HG03565 (cell line): ENCODE results near the gene PLA2G12B.
"Not testable (repeated sequence)": the region's sequence is repeated elsewhere in the genome, so short reads cannot be mapped to it uniquely, and the experiment has no call there.

Experiments
- ATAC-seq: cut with Tn5 transposase; IDR thresholded peaks from one replicate; pipeline ENCODE4 v1.9.1; 2021; ENCODE audit warnings: mild to moderate bottlenecking, moderate library complexity; ENCODE audit not compliant: unreplicated experiment

Gene PLA2G12B

DNA sequence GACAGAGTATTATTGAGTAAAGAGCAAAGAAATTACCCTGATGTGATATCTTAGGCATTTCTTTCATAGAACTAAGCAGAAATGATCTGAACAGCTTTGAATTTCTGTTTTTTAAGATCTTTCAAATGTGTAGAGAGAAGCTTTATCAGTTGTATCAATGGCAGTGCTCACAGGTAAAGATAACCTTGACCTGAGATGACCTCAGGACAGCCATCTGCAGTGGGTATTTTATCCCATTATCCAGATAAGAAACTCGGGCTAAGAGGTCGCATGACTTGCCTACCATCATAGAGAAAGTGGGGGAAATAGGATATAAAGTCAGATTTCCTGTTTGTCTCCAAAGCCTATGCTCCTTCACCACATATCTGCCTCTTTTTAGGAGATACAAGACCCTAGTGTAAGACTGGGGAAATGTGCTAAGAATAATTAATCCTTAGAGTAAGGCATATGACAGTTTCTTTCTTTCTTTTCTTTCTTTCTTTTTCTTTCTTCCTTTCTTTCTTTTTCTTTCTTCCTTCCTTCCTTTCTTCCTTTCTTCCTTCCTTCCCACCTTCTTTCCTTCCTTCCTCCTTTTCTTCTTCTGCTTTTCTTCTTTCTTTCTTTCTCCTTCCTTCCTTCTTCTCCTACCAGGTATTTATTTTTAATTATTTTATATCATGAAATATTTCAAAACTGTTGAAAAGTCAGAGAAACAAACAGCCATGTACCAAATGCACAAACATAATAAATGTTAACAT lies 10.9 kb downstream of the PLA2G12B start:
- ATAC-seq, result no peak

DNA sequence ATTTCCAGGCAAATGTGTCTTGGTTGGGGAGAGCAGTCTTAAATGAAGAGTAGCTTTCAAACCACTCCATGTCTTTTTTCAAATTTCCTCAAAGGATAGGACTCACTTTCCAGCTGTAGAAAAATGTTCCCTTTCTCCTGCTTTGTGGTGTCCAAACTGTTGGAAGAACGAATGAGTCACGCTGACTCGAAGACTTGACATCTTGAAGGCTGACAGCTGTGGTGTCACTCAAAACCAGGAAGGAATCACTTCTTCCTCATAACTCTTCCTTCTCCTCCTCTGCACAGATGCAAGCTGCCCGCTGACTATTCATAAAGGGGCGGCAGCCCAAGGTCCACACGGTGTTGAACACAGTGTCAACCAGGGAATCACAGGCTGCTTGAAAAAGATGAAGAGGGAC lies 19.2 kb downstream of the PLA2G12B start:
- no peak for ATAC-seq

DNA sequence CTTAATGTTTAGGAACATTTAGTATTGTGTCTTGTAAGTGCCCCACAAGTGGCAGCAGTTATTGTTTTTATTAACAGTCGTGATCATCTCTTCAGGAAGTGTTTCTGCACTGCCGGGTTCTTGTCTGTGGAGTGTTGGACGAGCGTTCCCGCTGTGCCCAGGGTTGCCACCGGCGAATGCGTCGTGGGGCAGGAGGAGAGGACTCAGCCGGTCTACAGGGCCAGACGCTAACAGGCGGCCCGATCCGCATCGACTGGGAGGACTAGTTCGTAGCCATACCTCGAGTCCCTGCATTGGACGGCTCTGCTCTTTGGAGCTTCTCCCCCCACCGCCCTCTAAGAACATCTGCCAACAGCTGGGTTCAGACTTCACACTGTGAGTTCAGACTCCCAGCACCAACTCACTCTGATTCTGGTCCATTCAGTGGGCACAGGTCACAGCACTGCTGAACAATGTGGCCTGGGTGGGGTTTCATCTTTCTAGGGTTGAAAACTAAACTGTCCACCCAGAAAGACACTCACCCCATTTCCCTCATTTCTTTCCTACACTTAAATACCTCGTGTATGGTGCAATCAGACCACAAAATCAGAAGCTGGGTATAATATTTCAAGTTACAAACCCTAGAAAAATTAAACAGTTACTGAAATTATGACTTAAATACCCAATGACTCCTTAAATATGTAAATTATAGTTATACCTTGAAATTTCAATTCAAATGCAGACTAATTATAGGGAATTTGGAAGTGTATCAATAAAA lies 22.2 kb downstream of the PLA2G12B start:
- no peak for ATAC-seq

DNA sequence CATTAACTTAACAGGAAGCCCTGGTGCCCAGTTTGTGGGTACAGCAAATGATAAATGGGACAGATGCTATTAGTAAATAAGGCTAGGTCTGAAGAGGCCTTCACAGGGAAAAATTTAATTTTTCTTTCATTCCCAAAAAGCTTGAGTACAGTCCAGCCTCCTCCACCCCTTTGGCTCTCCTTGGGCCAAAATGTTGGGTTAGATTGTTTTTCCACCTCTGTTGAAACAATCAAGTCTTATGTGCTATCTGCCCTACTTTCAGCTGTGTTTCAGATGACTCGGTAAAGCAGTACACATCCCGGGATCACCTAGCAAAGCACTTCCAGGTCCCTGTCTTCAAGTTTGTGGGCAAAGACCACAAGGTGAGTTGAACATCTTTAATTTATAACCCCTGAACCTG lies 24.3 kb downstream of the PLA2G12B start:
- no peak for ATAC-seq

DNA sequence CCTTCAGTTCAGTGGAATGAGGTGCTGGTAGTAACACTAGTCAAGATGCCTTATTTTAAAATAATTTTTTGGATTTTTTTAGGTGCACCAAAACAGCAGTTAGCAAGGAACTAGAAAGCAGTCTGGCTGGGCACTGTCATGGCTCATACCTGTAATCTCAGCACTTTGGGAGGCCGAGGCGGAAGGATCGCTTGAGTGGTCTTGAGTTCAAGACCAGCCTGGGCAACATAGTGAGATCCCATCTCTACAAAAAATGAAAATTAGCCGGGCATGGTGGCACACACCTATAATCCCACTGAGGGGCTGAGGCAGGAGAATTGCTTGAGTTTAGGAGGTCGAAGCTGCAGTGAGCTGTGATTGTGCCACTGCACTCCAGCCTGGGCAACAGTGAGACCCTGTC lies 25.8 kb downstream of the PLA2G12B start:
- ATAC-seq, result no peak

DNA sequence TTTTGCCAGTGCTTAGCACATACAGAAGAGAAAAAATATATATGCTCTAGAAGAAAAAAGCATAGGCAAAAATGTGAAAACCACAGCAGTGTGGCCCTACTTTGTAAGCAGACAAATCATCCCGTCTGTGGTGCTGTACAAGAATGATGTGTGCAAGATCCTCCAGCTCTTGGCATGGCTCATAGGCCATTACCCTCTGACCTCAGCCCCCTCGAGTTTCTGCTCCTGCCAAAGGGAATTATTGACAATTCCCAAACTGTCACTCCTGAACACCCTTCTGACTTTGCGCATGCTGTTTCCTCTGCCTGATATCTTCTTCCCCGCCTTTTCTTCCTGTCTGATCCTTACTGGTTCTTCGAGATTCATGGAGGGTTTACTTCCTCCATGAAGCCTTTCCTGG lies 27.1 kb downstream of the PLA2G12B start:
- ATAC-seq, result no peak

DNA sequence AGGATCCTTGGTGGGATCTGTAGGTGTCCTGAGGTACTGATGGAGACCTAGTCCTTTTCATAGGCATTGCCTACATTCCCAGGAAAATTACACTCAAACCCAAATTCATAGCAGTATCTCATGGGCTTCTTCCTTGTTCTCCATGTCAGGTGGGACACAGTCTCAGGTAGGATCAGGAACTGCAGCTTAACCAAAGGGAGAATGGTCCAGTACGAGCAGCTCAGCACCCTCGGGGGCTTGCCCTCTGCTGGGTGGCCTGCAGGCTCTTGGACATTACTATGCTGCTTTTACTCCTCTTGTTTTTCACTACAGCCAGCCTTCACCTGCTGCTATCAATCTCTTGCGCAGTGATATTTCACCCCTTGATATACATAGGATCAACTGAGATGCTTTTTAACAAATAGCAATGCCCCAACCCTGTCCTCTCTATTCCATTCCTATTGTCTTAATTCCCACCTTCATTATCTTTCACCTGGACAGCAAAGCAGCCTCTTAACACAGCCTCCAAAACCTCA lies 28.6 kb downstream of the PLA2G12B start:
- no peak for ATAC-seq

DNA sequence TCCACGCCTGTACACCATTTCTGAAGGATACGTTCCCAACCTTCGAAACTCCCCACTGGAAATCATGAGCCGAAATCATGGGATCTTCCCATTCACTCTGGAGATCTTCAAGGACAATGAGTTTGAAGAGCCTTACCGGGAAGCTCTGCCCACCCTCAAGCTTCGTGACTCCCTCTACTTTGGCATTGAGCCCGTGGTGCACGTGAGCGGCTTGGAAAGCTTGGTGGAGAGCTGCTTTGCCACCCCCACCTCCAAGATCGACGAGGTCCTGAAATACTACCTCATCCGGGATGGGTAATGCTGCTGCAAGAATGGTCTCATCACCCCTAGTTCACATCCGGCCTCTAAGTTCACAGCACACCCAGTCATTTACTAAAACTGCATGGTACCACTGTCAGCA lies 30.3 kb downstream of the PLA2G12B start:
- ATAC-seq, result no peak

DNA sequence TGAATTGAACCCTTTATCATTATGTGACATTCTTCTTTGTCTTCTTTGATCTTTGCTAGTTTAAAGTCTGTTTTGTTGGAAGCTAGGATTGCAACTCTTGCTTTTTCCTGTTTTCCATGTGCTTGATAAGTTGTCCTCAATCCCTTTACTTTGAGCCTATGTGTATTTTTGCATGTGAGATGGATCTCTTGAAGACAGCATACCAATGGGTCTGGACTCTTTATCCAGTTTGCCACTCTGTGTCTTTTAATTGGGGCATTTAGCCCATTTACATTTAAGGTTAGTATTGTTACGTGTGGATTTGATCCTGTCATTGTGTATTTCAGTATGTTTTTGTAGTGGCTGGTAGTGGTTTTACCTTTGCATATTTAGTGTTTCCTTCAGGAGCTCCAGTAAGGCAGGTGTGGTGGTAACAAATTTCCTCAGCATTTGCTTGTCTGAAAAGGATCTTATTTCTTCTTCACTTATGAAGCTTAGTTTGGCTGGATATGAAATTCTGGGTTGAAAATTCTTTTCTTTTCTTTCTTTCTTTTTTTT lies 33.4 kb downstream of the PLA2G12B start:
- ATAC-seq, result not testable (repeated sequence)

DNA sequence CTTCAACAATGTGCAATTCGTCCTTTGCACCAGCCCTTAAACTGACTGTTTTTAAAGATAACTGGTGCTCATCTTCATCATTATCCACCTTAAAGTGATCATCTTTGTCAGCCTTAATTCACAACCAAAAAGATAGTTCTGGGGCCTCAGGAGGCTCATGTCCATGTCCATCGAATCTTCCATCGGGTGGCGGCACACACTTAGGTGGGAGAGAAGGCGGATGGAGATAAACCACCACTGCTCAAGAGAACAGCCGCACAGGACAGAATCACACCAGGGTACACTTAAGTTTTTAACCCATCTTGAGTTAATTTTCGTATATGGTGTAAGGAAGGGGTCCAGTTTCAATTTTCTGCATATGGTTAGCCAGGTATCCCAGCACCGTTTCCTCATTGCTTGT lies 36.3 kb downstream of the PLA2G12B start:
- ATAC-seq, result no peak

DNA sequence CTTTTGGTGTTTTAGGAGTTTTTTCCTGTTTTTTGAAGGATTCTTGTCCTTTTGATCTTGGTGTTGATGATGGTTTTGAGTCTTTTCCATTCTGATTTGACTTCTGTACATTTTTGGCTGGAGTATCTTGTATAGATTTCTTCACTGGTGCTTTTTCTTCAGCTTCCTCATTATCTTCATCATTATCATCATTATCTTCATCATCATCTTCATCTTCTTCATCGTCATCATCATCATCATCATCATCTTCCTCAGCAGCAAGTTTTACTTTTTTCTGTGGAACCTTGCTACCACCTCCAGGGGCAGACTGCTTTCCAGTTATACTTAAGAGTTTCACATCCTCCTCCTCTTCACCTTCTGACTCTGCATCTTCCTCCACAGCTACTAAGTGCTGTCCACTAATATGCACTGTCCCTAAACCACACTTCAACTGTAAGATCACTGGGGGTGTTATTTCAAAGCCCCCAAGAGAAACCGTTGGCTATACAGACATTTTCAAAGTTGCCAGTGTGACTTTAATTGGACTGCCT lies 36.7 kb downstream of the PLA2G12B start:
- not testable (repeated sequence) for ATAC-seq

DNA sequence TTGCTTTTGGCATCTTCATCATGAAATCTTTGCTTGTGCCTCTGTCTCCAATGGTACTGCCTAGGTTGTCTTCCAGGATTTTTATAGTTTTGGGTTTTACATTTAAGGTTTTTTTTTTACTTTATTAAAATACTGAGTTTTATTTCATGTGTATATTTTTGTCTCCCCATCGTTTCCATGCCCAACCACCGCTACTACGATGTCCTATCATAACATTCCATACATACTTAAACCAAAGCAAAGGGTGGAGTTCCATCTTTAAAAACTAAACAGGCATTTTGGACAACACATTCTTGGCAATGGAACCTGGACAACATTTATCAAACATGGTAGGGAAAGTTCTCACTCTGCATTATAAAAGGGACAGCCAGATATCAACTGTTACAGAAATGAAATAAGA lies 37.4 kb downstream of the PLA2G12B start:
- ATAC-seq, result not testable (repeated sequence)

DNA sequence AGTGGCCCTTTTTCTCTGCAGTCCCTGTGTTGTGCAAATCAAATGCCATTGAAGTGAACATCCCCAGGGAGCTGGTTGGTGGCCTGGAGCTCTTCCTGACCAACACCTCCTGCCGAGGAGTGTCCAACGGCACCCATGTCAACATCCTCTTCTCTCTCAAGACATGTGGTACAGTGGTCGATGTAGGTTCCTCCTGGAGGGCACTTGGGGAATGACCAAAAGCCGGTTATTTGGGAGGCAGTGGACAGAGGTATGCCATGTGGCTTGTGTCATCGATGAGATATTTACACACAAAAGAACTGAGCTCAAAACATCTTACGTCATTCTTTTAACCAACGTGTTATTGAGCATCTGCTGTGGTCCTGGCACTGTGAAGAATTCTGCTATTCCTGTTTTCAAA lies 41.3 kb downstream of the PLA2G12B start:
- no peak for ATAC-seq

DNA sequence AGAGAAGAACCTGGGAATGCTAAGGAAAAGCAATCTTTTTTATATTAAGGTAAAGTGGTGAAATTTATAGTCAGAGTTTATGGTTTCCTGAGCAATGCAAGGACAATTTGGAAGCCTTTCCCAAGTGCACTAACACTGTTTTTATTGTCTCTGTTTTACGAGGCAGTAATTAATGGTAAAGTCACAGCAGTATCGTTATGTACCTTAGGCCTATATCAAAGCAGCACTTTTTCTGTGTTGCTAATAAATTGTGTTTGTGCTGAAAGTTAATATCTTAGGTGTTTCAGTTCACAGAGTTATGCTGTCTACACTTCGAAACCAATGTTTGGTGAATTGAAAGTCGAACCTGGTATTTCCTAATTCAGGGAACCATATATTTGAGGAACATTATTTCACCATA lies 41.9 kb downstream of the PLA2G12B start:
- ATAC-seq, result no peak

DNA sequence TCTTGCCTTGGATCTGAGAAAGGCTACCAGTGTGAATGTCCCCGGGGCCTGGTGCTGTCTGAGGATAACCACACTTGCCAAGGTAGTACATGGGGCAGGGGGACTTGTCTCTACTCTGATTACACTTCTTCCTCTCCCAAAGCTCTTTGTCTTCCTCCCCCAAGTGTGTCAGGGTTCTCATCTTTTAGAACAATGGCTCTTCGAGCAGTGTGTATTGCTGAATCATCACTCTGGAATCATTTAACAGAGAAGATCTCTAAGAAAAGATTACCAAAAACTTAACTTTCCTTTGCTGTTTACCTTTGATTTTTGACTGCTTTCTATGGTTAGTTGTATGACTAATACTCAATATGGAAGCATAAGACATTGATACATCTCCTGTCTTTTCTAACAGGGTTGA lies 42.8 kb downstream of the PLA2G12B start:
- ATAC-seq, result no peak

DNA sequence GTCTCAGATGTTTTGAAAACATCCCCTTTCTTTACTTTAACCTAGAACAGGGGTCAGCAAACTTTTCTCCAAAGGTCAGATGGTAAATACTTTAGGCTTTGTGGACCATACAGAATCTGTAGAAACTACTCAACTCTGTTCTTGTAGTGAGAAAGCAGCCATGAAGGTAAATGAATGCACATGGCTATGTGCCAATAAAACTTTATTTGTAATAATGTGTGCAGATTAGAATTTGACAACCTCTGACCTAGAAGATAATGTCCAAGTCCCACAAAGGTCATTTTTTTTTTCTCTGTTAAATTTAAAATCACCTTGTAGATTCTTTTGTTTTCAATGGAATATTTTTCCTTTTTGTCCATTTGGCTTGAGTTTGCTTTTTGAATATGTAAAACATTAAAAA lies 43.9 kb downstream of the PLA2G12B start:
- ATAC-seq, result no peak

DNA sequence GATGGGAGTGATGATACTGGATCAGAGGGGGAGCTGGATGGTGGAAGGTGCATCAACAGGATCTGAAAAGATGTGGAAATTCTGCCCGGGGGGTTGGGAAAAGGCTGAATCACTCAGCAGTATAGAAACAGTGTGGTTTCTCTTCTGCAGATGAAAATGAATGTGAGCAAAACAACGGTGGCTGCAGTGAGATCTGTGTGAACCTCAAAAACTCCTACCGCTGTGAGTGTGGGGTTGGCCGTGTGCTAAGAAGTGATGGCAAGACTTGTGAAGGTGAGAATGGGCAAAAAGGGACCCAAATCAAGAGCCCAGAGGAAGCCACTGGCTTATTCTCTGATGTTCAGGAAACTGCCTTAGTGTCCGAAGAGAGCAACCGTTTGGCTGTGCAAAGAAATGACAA lies 48.2 kb downstream of the PLA2G12B start:
- ATAC-seq, result no peak

DNA sequence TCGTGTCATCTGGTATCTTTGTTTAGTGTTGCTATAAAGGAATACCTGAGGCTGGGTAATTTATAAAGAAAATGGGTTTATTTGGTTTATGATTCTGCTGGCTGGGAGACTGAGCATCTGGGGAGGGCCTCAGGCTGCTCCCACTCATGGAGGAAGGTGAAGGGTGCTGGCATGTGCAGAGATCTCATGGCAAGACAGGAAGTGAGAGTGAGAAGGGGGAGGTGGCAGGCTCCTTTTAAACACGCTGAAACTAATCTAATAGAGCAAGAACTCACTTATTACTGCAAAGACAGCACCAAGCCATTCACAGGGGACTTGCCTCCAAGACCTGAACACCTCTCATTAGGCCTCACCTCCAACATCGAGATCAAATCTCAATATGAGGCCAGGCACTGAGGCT lies 49.8 kb downstream of the PLA2G12B start:
- no peak for ATAC-seq

DNA sequence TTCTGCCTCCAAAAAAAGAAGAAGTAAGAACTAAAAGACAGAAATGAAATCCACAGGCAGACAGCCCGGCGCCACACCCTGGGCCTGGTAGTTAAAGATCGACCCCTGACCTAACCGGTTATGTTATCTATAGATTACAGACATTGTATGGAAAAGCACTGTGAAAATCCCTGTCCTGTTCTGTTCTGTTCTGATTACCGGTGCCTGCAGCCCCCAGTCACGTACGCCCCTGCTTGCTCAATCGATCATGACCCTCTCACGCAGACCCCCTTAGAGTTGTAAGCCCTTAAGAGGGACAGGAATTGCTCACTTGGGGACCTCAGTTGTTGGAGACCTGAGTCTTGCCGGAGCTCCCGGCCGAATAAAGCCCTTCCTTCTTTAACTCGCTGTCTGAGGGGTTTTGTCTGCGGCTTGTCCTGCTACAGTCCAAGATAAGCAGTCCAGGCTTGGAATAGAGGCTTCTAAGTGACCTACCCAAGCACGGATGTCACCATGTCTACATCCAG lies 50.6 kb downstream of the PLA2G12B start:
- ATAC-seq, result not testable (repeated sequence)

DNA sequence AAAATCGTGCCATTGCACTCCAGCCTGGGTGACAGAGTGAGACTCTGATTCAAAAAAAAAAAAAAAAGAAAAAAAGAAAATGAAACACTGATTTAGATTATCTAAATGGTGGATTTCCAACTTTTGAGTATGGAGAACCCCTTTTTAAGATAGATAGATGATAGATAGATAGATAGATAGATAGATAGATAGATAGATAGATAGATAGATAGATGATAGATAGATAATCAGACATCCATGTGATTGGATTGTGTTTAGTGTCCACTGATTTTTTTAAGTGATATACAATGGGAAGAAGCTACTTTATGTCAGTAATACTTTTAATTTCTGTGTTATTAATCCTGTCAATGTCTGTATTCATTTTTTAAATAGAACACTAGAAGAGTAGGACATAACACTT lies 55.1 kb downstream of the PLA2G12B start:
- ATAC-seq, result no peak

DNA sequence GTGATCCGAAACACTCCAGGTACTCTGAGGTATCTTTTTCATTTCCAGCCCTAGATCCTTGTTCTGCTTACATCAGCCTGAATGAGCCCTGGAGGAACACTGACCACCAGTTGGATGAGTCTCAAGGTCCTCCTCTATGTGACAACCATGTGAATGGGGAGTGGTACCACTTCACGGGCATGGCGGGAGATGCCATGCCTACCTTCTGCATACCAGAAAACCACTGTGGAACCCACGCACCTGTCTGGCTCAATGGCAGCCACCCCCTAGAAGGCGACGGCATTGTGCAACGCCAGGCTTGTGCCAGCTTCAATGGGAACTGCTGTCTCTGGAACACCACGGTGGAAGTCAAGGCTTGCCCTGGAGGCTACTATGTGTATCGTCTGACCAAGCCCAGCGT lies 56.0 kb downstream of the PLA2G12B start:
- ATAC-seq, result no peak
